SKM-1 (cell line): Measurements from ENCODE around the gene DENND1A.

Source experiments
- DNase-seq: peaks from one replicate; lab custom pipeline; 2025; ENCODE audit not compliant: unreplicated experiment; lab: John Stamatoyannopoulos, UW

Gene DENND1A

DNA sequence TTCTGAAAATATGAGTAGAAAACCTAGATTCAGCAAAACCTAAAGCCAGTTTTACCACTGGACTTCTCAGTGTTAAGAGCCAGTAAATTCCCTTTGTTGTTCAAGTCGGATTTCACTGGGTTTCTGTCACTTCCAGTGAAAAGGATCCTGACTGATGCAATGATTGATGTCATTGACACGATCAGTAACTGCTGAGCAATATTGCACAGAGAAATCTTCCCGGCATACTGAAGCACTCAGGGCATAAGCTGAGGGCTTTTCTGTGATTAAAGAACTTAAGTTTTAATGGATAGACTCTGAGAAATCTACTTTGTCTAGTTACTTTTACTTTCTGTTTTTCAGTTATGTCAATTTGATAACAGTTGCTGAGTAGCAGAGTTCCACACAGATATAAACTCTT is 61.9 kb downstream of the DENND1A start:
- no peak for DNase-seq

GRCh38 chr9:123867034-123867433 is 62.9 kb downstream of the DENND1A start:
- DNase-seq: peak; percentile 87

DNA sequence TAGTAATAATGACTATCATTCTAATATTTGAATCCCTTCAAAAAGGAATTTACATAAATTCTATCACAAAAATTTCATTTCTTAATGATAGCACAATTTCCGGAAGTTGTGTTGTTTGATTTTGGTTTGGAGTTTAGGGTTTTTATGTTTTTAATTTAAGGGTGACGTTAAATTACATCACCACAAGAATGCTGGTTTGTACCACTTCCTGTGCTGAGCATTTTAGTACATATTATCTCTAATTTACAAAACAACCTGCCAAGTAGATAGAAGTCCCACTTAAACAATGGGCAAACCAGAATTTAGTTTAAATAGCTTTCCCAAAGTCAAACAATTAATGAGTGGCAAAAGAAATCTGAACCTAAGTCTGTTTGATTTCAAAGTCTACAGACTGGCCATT is 63.4 kb downstream of the DENND1A start:
- DNase-seq: no peak

GRCh38 chr9:123865226-123866000 is 64.5 kb downstream of the DENND1A start:
- DNase-seq: no peak

- no peak for DNase-seq
Measured at GRCh38 chr9:123864251-123864650, 65.7 kb downstream of the DENND1A start.

- DNase-seq: no peak
Measured at GRCh38 chr9:123863164-123863855, 66.6 kb downstream of the DENND1A start.

- DNase-seq: no peak
Measured at GRCh38 chr9:123861756-123862120, 68.2 kb downstream of the DENND1A start.

DNA sequence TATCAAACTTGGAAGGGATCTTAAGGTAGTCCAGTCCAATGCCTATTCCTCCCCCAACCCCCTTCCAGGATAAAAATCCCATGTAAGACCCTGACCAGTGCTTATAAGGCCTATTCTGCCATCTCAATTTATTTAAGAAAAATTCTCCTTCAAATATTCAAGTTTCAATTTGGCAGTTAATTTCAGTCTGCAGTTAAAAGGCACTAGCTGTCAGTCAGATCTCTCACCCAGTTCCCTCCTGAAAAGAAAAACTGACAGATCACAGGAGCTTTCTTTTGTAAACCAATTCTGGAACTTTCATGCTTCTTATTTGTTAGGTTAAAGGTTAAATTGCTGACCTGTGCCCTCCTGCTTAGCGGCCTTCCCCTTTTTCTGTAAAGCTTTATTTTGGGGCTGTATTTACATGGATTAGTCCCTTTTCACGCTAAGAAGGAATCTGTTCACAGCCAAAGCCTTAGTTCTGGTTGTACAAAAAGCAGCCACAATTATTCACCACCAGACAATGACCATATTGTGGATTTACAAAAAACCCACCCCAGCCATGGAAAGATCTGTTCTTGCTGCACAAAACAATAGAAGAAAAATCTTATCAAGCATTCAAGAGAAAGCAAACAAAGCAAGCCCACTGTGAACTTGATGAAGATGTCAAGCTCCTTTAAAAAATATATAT is 68.7 kb downstream of the DENND1A start:
- DNase-seq: no peak

GRCh38 chr9:123860603-123861002 is 69.3 kb downstream of the DENND1A start:
- DNase-seq: no peak

DNA sequence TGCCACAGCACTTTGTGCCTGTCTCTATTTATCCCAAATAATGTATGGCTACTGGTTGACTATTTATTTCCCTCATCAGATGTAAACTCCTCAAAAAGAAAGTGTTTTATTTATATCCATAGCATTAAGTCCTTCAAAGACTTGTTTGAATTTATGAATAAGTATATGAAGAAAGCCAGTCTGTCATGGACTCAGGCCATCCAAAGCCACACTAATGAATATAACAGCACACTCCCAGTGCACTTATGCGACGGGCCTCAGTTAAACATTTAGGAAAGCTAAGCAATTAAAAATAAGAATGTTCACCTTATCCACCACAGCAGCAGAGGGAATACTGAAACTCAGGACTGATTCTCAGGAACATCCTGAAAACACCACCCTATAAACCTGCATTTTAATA is 77.5 kb downstream of the DENND1A start:
- no peak for DNase-seq

GRCh38 chr9:123851851-123852250 is 78.1 kb downstream of the DENND1A start:
- no peak for DNase-seq

DNA sequence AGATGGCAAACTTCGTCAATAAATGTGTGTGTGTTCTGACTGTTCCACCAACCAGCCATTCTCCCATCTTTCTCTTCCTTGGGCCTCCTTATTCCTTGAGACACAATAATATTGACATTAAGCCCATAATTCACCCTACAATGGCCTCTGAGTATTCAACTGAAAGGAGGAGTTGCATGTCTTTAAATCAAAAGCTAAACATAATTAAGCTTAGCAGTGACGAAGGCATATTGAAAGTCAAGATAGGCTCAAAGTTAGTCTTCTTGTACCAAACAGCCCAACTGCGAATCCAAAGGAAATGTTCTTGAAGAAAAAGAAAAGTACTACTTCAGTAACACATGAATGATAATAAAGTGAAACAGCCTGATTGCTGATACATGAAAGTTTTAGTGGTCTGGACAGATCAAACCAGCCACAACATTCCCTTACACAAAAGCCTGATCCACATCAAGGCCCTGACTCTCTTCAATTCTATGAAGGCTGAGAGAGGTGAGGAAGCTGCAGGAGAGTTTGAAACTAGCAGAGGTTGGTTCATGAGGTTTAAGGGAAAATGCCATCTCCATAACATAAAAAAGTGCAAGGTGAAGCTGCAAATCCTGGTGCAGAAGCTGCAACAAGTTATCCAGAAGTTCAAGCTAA is 81.4 kb downstream of the DENND1A start:
- no peak for DNase-seq

GRCh38 chr9:123846966-123847365 is 83.0 kb downstream of the DENND1A start:
- no peak for DNase-seq

GRCh38 chr9:123843703-123844102 is 86.2 kb downstream of the DENND1A start:
- DNase-seq: no peak

DNA sequence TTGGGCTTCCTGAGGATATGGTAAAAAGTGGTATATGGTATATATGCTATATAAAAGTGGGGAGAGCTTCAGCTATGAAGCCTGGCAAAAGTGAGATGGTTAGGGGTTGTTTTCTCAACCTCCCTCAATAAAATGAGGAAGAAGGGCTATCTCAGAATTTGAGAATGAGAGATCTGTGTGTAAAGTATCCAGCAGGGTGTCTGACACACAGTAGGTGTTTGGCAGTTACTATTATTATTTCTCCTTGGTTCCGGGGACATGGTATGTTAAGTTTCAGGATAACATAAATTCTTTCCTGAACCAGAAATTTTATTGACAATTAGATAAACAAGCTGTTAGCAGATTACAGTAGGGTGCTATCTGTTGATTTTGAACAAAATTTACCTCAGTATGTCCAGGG is 94.1 kb downstream of the DENND1A start:
- no peak for DNase-seq

GRCh38 chr9:123834889-123835562 is 94.9 kb downstream of the DENND1A start:
- peak; percentile 74 for DNase-seq

DNA sequence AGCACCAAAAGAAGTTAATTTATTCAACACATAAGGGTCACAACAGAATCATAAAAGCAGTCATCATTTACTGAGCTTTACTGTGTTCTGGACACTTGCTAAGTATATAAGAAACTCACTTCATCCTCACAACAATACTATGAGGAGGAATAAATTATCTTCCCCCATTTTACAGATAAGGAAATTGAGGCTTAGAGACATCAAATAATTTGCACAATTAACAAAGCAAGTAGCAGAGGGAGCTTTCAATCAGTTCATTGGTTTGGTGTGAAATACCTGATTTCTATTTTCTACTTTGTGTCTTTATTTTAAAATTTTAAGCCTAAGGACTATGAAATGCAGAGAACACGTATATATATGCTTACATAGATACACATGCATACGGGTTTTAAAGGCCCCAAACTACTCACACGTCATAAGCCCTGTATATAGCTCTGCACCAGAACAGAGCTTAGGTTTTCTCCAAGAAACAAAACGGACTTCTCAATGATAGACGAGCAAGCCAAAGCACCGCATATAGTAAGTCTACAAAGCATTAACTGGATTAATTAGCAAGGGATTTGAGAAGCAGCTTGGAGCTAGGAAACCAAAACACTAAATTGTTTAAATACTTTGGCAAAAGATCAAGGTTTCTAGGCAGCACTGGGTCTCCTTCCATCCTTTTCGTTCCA is 95.6 kb downstream of the DENND1A start:
- DNase-seq: no peak

GRCh38 chr9:123832858-123833650 is 96.9 kb downstream of the DENND1A start:
- no peak for DNase-seq

GRCh38 chr9:123832176-123832575 is 97.8 kb downstream of the DENND1A start:
- DNase-seq: no peak

DNA sequence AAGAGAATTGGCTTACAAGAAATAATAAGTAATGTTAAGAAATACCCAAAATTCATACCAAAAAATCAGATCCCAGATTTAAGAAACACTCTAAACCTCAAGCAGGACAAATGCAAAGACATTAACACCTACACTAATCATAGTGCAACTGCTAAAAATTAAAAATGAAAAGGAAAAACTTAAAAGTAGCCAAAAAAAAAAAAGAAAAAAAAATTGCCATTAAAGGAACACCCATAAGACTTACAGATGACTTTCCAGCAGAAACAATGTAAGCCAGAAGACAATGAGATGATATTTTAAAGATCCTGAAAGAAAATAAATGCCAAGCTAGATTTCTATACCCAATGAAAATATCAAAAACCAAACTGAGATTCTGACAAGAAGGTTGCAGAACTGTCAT is 101.5 kb downstream of the DENND1A start:
- no peak for DNase-seq
